Sigmoid colon (tissue), 7 donors: ENCODE results near the gene CTH. TPM values are rescaled to one million over a fixed set of nuclear protein-coding genes. Genes with fewer than 3 reads are reported as not detected.
"Not testable (repeated sequence)": the region's sequence is repeated elsewhere in the genome, so short reads cannot be mapped to it uniquely, and the experiment has no call there.

Source experiments
- DNase-seq: peaks from one replicate; pipeline ENCODE4 v3.0.0-alpha.2; 2019
- H3K27ac ChIP-seq, 4 donors: fragments of 200-600 bp; sonication (generic); one replicate each; pipeline ENCODE4 v1.5.1; 2016 to 2019; ENCODE audit warnings: mild to moderate bottlenecking in 1 of 4
- H3K27me3 ChIP-seq, 3 donors: fragments of 200-600 bp; sonication (generic); one replicate each; pipeline ENCODE4 v1.5.1; 2019; ENCODE audit warnings: mild to moderate bottlenecking in 1 of 3
- H3K36me3 ChIP-seq, 4 donors: fragments of 200-600 bp; sonication (generic); one replicate each; pipeline ENCODE4 v1.5.1; 2016 to 2019
- H3K4me1 ChIP-seq, 4 donors: fragments of 200-600 bp; sonication (generic); one replicate each; pipeline ENCODE4 v1.5.1; 2017 to 2019
- H3K4me3 ChIP-seq, 4 donors: fragments of 200-600 bp; sonication (generic); one replicate each; pipeline ENCODE4 v1.5.1; 2017 to 2019; ENCODE audit warnings: mild to moderate bottlenecking in 2 of 4, moderate library complexity in 1 of 4
- H3K9me3 ChIP-seq, 4 donors: fragments of 200-600 bp in 3 of 4; sonication (generic) in 3 of 4; one replicate each; pipeline versions ENCODE4 v1.5.1 to v1.6.1; 2013 to 2019
- CTCF ChIP-seq, 4 experiments: fragments of 450-650 bp in 3 of 4; fragments of 200-600 bp in 1 of 4; IDR thresholded peaks; one replicate each; pipeline ENCODE4 v1.5.1; 2016 to 2019; ENCODE audit warnings: antibody characterized with exemption in 4 of 4, mild to moderate bottlenecking in 3 of 4, moderate library complexity in 2 of 4
- EP300 ChIP-seq, 4 donors: sonication (generic); formaldehyde crosslinking; IDR thresholded peaks; one replicate each; pipeline ENCODE4 v1.6.1; 2017; ENCODE audit warnings: antibody characterized with exemption in 4 of 4
- POLR2A ChIP-seq, 2 donors: fragments of 450-650 bp; IDR thresholded peaks; one replicate each; pipeline ENCODE4 v1.6.1; 2016; ENCODE audit warnings: antibody characterized with exemption in 2 of 2, mild to moderate bottlenecking in 2 of 2, moderate library complexity in 2 of 2
- POLR2AphosphoS5 ChIP-seq, 4 donors: sonication (generic); formaldehyde crosslinking; IDR thresholded peaks; one replicate each; pipeline ENCODE4 v1.6.1; 2017; ENCODE audit warnings: antibody characterized with exemption in 4 of 4
- WGBS, 2 donors: extraction: QIAGEN DNeasy Blood & Tissue Kit; methylation state at CpG; one replicate each; pipeline ENCODE4 v1.1.7; 2013; 5-methylcytosine and 5-hydroxymethylcytosine counted together
- intact Hi-C: fragments of 100-400 bp; cut with DNase I; formaldehyde crosslinking; loops from one replicate; pipeline ENCODE4 v1.15.1; 2023
- polyA plus RNA-seq, 3 donors: library from polyadenylated mRNA; stranded (reverse); fragments of 200-250 nt; gene quantifications; one replicate each; pipeline ENCODE4 v1.2.3, GENCODE V29; 2013
- total RNA-seq, 4 donors: library from RNA; depleted of rRNA; stranded (reverse); fragments of >200 nt; gene quantifications; one replicate each; pipeline ENCODE4 v1.1.0, GENCODE V29; 2016
- donor health status: healthy with polysubstance abuse.
- donor health status: Bipolar disorder and iron deficiency.
- donor health status: healthy.

CTH gene
- total and polyA plus RNA-seq, 7 donors: 1.1 to 5.5 (median 4.6) TPM

GRCh38 chr1:70468180-70468579 is 57.1 kb downstream of the CTH start:
- H3K27ac ChIP-seq: no peak overlapping the region
- intact Hi-C loops: no loop called here
- no peaks in the 10 kb centered on the region for H3K36me3 ChIP-seq
- no peaks in the 10 kb centered on the region for H3K9me3 ChIP-seq
- TF ChIP-seq POLR2AphosphoS5 (IDR thresholded peaks at IDR 0.05) (no peak), EP300 (IDR thresholded peaks at IDR 0.05) (no peak), CTCF (IDR thresholded peaks at IDR 0.05) (no peak), POLR2A (IDR thresholded peaks at IDR 0.05) (no peak)
- H3K4me1 ChIP-seq: no peaks in the 10 kb centered on the region
- WGBS, 2 donors: 95 to 96% methylated on average over 5 of the region's 5 CpGs
- DNase-seq: peak; percentile 63
- H3K27me3 ChIP-seq: no peaks in the 10 kb centered on the region
- H3K4me3 ChIP-seq: no peak overlapping the region

GRCh38 chr1:70469184-70469583 is 58.1 kb downstream of the CTH start:
- intact Hi-C loops, H3K4me1 ChIP-seq, H3K9me3 ChIP-seq, H3K4me3 ChIP-seq, DNase-seq, H3K27ac ChIP-seq, H3K27me3 ChIP-seq, H3K36me3 ChIP-seq: not testable (repeated sequence)
- WGBS, 2 donors: 79 to 87% methylated on average over 2 of the region's 2 CpGs

GRCh38 chr1:70475023-70475422 is 64.0 kb downstream of the CTH start:
- H3K9me3 ChIP-seq: no peaks in the 10 kb centered on the region
- no peaks in the 10 kb centered on the region for H3K4me1 ChIP-seq
- no peak overlapping the region for H3K4me3 ChIP-seq
- no peak for TF ChIP-seq POLR2A (IDR thresholded peaks at IDR 0.05)
- no peak for TF ChIP-seq POLR2AphosphoS5 (IDR thresholded peaks at IDR 0.05)
- no peak for TF ChIP-seq EP300 (IDR thresholded peaks at IDR 0.05)
- no peak for TF ChIP-seq CTCF (IDR thresholded peaks at IDR 0.05)
- no peak for DNase-seq
- no peaks in the 10 kb centered on the region for H3K27me3 ChIP-seq
- 77 to 86% methylated on average over 1 of the region's 1 CpG for WGBS, 2 donors
- intact Hi-C loops: no loop called here
- no peaks in the 10 kb centered on the region for H3K36me3 ChIP-seq
- no peak overlapping the region for H3K27ac ChIP-seq

DNA sequence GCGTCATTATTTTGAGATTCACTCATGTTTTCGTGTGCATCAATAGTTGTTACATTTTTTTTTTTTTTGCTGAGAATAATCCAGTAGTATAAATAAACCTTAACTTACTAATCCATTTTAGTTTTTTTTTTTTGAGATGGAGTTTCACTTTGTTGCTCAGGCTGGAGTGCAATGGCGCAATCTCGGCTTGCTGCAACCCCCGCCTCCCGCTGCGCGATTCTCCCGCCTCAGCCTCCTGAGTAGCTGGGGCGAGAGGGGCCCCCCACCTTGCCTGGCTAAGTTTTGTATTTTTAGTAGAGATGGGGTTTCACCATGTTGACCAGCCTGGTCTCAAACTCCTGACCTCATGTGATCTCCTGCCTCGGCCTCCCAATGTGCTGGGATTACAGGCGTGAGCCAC is 66.0 kb downstream of the CTH start:
- H3K9me3 ChIP-seq: no peaks in the 10 kb centered on the region
- no peaks in the 10 kb centered on the region for H3K4me1 ChIP-seq
- WGBS, 2 donors: 95% methylated on average over 12 of the region's 12 CpGs
- intact Hi-C loops: no loop called here
- no peaks in the 10 kb centered on the region for H3K36me3 ChIP-seq
- no peak for TF ChIP-seq POLR2AphosphoS5 (IDR thresholded peaks at IDR 0.05)
- TF ChIP-seq CTCF (IDR thresholded peaks at IDR 0.05): no peak
- no peak for TF ChIP-seq POLR2A (IDR thresholded peaks at IDR 0.05)
- no peak for TF ChIP-seq EP300 (IDR thresholded peaks at IDR 0.05)
- H3K4me3 ChIP-seq: no peak overlapping the region
- no peaks in the 10 kb centered on the region for H3K27me3 ChIP-seq
- H3K27ac ChIP-seq: no peak overlapping the region
- no peak for DNase-seq

DNA sequence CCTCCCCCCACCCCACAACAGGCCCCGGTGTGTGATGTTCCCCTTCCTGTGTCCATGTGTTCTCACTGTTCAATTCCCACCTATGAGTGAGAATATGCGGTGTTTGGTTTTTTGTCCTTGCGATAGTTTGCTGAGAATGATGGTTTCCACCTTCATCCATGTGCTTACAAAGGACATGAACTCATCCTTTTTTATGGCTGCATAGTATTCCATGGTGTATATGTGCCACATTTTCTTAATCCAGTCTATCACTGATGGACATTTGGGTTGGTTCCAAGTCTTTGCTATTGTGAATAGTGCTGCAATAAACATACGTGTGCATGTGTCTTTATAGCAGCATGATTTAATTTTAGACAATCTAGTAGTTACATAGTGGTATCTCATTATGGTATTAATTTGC is 66.8 kb downstream of the CTH start:
- DNase-seq, H3K27ac ChIP-seq, H3K36me3 ChIP-seq, H3K4me3 ChIP-seq, H3K27me3 ChIP-seq, intact Hi-C loops, H3K9me3 ChIP-seq, H3K4me1 ChIP-seq: not testable (repeated sequence)
- WGBS, 2 donors: 90 to 93% methylated on average over 4 of the region's 4 CpGs

GRCh38 chr1:70483342-70483741 is 72.3 kb downstream of the CTH start:
- Histone ChIP-seq H3K27ac (no peak overlapping the region), H3K9me3 (no peaks in the 10 kb centered on the region), H3K27me3 (no peaks in the 10 kb centered on the region), H3K4me3 (no peak overlapping the region), H3K36me3 (no peaks in the 10 kb centered on the region), H3K4me1 (peaks cover 0 to 17% (median 6%) of the 10 kb centered on the region in 4 donors)
- intact Hi-C loops: no loop called here
- TF ChIP-seq POLR2AphosphoS5 (IDR thresholded peaks at IDR 0.05) (no peak), EP300 (IDR thresholded peaks at IDR 0.05) (no peak), POLR2A (IDR thresholded peaks at IDR 0.05) (no peak), CTCF (IDR thresholded peaks at IDR 0.05) (no peak)
- WGBS, 2 donors: 90% methylated on average over 4 of the region's 4 CpGs
- no peak for DNase-seq
